Keratinocyte (primary cell): ENCODE results near the gene ATP9B. TPM values are rescaled to one million over a fixed set of nuclear protein-coding genes. Genes with fewer than 3 reads are reported as not detected.

Source experiments
- DNase-seq: peaks from one replicate; pipeline ENCODE4 v3.0.0-alpha.2; 2011; ENCODE audit warnings: low read depth, missing footprints, low spot score
- FAIRE-seq: peaks from 2 replicates; lab custom pipeline; 2011; peaks lifted over from hg19 to GRCh38; lab: Jason Lieb, UNC
- H2AFZ ChIP-seq: 2 replicates; pipeline ENCODE4 v1.6.0; 2012; ENCODE audit warnings: low read length, control low read depth, inconsistent platforms; ENCODE audit not compliant: control insufficient read depth
- H3K27ac ChIP-seq: 2 replicates; pipeline ENCODE4 v1.5.1; 2011; ENCODE audit warnings: low read length; ENCODE audit not compliant: control insufficient read depth, insufficient read depth
- H3K27me3 ChIP-seq: 3 replicates; pipeline ENCODE4 v1.6.0; 2011; ENCODE audit warnings: low read length; ENCODE audit not compliant: control insufficient read depth, insufficient read depth; ENCODE audit errors: extremely low read depth
- H3K36me3 ChIP-seq, 2 experiments: 2 replicates in 1 of 2; 3 replicates in 1 of 2; pipeline ENCODE4 v1.5.1; 2011; ENCODE audit warnings: low read length in 2 of 2, mild to moderate bottlenecking in 1 of 2; ENCODE audit not compliant: control insufficient read depth in 2 of 2, insufficient read depth in 2 of 2; ENCODE audit errors: extremely low read depth in 1 of 2
- H3K4me1 ChIP-seq: 3 replicates; pipeline ENCODE4 v1.5.1; 2011; ENCODE audit warnings: low read length; ENCODE audit not compliant: control insufficient read depth, insufficient read depth; ENCODE audit errors: extremely low read depth
- H3K4me2 ChIP-seq: 3 replicates; pipeline ENCODE4 v1.6.0; 2011; ENCODE audit warnings: low read depth, low read length; ENCODE audit not compliant: control insufficient read depth, insufficient read depth; ENCODE audit errors: extremely low read depth
- H3K4me3 ChIP-seq, 3 experiments: fragments of 200-600 bp in 1 of 3; sonication (generic) in 1 of 3; 2 replicates in 2 of 3; 3 replicates in 1 of 3; pipeline ENCODE4 v1.5.1; 2011 to 2016; ENCODE audit warnings: low read length in 3 of 3, mild to moderate bottlenecking in 3 of 3, control low read depth in 2 of 3, inconsistent platforms in 1 of 3, low read depth in 1 of 3, mixed read lengths in 1 of 3, mixed run types in 1 of 3, moderate library complexity in 1 of 3; ENCODE audit not compliant: control insufficient read depth in 2 of 3, insufficient read depth in 2 of 3; ENCODE audit errors: extremely low read depth in 1 of 3
- H3K79me2 ChIP-seq: 2 replicates; pipeline ENCODE4 v1.6.0; 2012; ENCODE audit warnings: low read length; ENCODE audit not compliant: control insufficient read depth, insufficient read depth
- H3K9ac ChIP-seq: 3 replicates; pipeline ENCODE4 v1.6.0; 2011; ENCODE audit warnings: low read length; ENCODE audit not compliant: control insufficient read depth, insufficient read depth; ENCODE audit errors: extremely low read depth
- H3K9me1 ChIP-seq: 3 replicates; pipeline ENCODE4 v1.6.0; 2011; ENCODE audit warnings: low read length; ENCODE audit not compliant: control insufficient read depth, insufficient read depth; ENCODE audit errors: extremely low read depth
- H3K9me3 ChIP-seq: 2 replicates; pipeline ENCODE4 v1.5.1; 2012; ENCODE audit warnings: low read depth, low read length; ENCODE audit not compliant: control insufficient read depth
- H4K20me1 ChIP-seq: 3 replicates; pipeline ENCODE4 v1.6.0; 2011; ENCODE audit warnings: low read length; ENCODE audit not compliant: control insufficient read depth, insufficient read depth; ENCODE audit errors: extremely low read depth
- CTCF ChIP-seq, 3 experiments: IDR thresholded peaks in 1 of 3; conservative IDR thresholded peaks in 1 of 3; optimal IDR thresholded peaks in 1 of 3; 2 replicates in 2 of 3; 3 replicates in 1 of 3; pipeline versions ENCODE3 to v1.5.1; 2011; ENCODE audit warnings: low read length in 3 of 3, mild to moderate bottlenecking in 3 of 3, moderate library complexity in 2 of 3, control low read depth in 1 of 3, inconsistent platforms in 1 of 3; ENCODE audit not compliant: insufficient read depth in 2 of 3; ENCODE audit errors: extremely low read depth in 1 of 3
- EZH2 ChIP-seq: IDR thresholded peaks from one replicate; pipeline ENCODE4 v1.6.1; 2012; ENCODE audit warnings: inconsistent platforms, mild to moderate bottlenecking, low read length, moderate library complexity
- dilution Hi-C: fragments of 300-500 bp; cut with MboI; formaldehyde crosslinking; loops from one replicate; pipeline ENCODE4 v1.7.0; 2020; ENCODE audit warnings: low sequenced_read_pairs; ENCODE audit not compliant: extremely low pct_ligation_motif_present
- polyA plus RNA-seq, 5 experiments: library from polyadenylated mRNA; depleted of rRNA in 3 of 5; stranded (reverse) in 3 of 5; stranded (forward) in 1 of 5; unstranded in 1 of 5; fragments of >200 nt; gene quantifications; 1 replicate in 1 of 5; 2 replicates in 3 of 5; 3 replicates in 1 of 5; pipeline versions ENCODE4 v1.2.1 to v1.2.3, GENCODE V29; 2011 to 2012; ENCODE audit warnings: missing spikeins in 2 of 5, low read depth in 1 of 5, low replicate concordance in 1 of 5

The ATP9B gene
- polyA plus RNA-seq, 1 donor (not counting 4 experiments of a cell fraction or from before 2014, with no cell fraction given): 16.1 TPM

GRCh38 chr18:79426376-79427300 lies 357.4 kb downstream of the ATP9B start:
- DNase-seq: no peak
- no peak for TF ChIP-seq EZH2
- Histone ChIP-seq H3K4me3 (no peak overlapping the region), H3K9me3 (no peaks in the 10 kb centered on the region), H3K79me2 (no peaks in the 10 kb centered on the region), H2AFZ (no peak overlapping the region), H3K4me2 (no peak overlapping the region), H3K27me3 (no peaks in the 10 kb centered on the region), H3K36me3 (peaks cover 0 to 1% of the 10 kb centered on the region in 2 experiments), H4K20me1 (no peaks in the 10 kb centered on the region), H3K9me1 (no peaks in the 10 kb centered on the region), H3K9ac (no peak overlapping the region), H3K4me1 (no peaks in the 10 kb centered on the region), H3K27ac (no peak overlapping the region)
- dilution Hi-C loops: no loop called here
- FAIRE-seq: no peak

- Histone ChIP-seq H3K9me1 (no peaks in the 10 kb centered on the region), H4K20me1 (no peaks in the 10 kb centered on the region), H3K27ac (no peak overlapping the region), H3K4me2 (no peak overlapping the region), H3K4me1 (no peaks in the 10 kb centered on the region), H3K9ac (no peak overlapping the region), H3K27me3 (no peaks in the 10 kb centered on the region), H2AFZ (no peak overlapping the region), H3K79me2 (no peaks in the 10 kb centered on the region), H3K36me3 (no peaks in the 10 kb centered on the region), H3K4me3 (no peak overlapping the region), H3K9me3 (no peaks in the 10 kb centered on the region)
- DNase-seq (no peak), FAIRE-seq (no peak)
- no peak for TF ChIP-seq EZH2
- no peak for TF ChIP-seq CTCF (optimal IDR thresholded peaks at IDR 0.05 in 1 of 3, IDR thresholded peaks at IDR 0.05 in 1 of 3, conservative IDR thresholded peaks at IDR 0.05 in 1 of 3; ENCODE audit: extremely low read depth in 1 of 3, insufficient read depth in 2 of 3, low read length in 3 of 3)
- dilution Hi-C loops: no loop called here
Measured at GRCh38 chr18:79427368-79428225, 358.4 kb downstream of the ATP9B start.

Other genes starting within 250 kb of the ATP9B start
- not detected in 3 replicates for gene SALL3, start 89.6 kb upstream of the ATP9B start, polyA plus RNA-seq